Measurements from ENCODE around the gene DOK6. TPM values are rescaled to one million over a fixed set of nuclear protein-coding genes. Genes with fewer than 3 reads are reported as not detected.
"Not testable (repeated sequence)": the region's sequence is repeated elsewhere in the genome, so short reads cannot be mapped to it uniquely, and the experiment has no call there.

DOK6 gene
- total RNA-seq, 1 experiment from 2014 or later: not detected

- no peaks in the 10 kb centered on the region for H3K27me3 ChIP-seq (replicated peaks)
- H3K36me3 ChIP-seq: no peaks in the 10 kb centered on the region
These were observed 458.2 kb downstream of the DOK6 start for GRCh38 chr18:69858897-69859296.

DNA sequence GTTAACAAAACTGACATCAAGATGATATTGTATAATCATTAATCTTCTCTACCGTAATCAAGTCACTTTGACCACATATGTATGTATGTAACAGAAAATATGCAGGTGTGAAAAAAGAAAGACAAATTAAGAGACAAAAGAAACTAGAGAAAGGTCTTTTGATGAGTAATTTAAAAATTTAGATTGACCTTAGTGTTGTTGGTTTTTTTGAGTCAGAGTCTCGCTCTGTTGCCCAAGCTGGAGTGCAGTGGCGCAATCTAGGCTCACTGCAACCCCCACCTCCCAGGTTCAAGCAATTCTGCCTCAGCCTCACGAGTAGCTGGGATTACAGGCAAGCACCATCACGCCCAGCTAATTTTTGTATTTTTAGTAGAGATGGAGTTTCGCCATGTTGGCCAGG is 464.1 kb downstream of the DOK6 start:
- DNase-seq (ENCODE audit: low read depth in 1 of 2, low spot score in 2 of 2); H3K27ac ChIP-seq; H3K9me3 ChIP-seq (replicated peaks); H3K36me3 ChIP-seq; H3K4me1 ChIP-seq (replicated peaks); H3K27me3 ChIP-seq (replicated peaks); H3K4me3 ChIP-seq: not testable (repeated sequence)

More at GRCh38 chr18:69858897-69859296, 458.2 kb downstream of the DOK6 start:
- Histone ChIP-seq H3K9me3 (replicated peaks) (no peaks in the 10 kb centered on the region), H3K4me3 (no peak overlapping the region), H3K4me1 (replicated peaks) (no peaks in the 10 kb centered on the region), H3K27ac (no peak overlapping the region)
- no peak for DNase-seq (ENCODE audit: low read depth in 1 of 2, low spot score in 2 of 2)

DNA sequence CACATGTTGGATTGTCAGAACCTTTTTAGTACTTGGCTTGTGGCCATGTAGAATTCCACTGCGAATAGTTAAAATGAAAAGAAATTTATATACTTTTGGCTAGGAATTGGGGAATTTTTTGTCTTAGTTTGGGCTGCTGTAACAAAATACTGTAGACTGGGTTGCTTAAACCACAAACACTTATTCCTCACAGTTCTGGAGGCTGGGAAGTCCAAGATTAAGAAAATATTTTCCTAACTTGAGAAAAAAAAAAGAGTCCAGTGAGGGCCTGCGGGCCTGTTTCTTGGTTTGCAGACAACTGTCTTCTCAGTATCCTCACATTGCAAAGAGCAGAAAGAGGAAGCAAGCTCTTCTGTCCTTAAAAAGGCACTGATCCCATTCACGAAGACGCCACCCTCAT is 465.1 kb downstream of the DOK6 start:
- H3K9me3 ChIP-seq (replicated peaks): no peaks in the 10 kb centered on the region

GRCh38 chr18:69866212-69866611 is 465.5 kb downstream of the DOK6 start:
- no peak overlapping the region for H3K27ac ChIP-seq
- no peak overlapping the region for H3K4me3 ChIP-seq
- H3K36me3 ChIP-seq: no peaks in the 10 kb centered on the region
- H3K9me3 ChIP-seq (replicated peaks): no peaks in the 10 kb centered on the region
- no peak for DNase-seq (ENCODE audit: low read depth in 1 of 2, low spot score in 2 of 2)
- no peaks in the 10 kb centered on the region for H3K27me3 ChIP-seq (replicated peaks)
- no peaks in the 10 kb centered on the region for H3K4me1 ChIP-seq (replicated peaks)

More for the DNA sequence above, 465.1 kb downstream of the DOK6 start:
- Histone ChIP-seq H3K27ac (no peak overlapping the region), H3K4me1 (replicated peaks) (no peaks in the 10 kb centered on the region), H3K4me3 (no peak overlapping the region), H3K27me3 (replicated peaks) (no peaks in the 10 kb centered on the region), H3K36me3 (no peaks in the 10 kb centered on the region)
- DNase-seq (ENCODE audit: low read depth in 1 of 2, low spot score in 2 of 2): no peak

DNA sequence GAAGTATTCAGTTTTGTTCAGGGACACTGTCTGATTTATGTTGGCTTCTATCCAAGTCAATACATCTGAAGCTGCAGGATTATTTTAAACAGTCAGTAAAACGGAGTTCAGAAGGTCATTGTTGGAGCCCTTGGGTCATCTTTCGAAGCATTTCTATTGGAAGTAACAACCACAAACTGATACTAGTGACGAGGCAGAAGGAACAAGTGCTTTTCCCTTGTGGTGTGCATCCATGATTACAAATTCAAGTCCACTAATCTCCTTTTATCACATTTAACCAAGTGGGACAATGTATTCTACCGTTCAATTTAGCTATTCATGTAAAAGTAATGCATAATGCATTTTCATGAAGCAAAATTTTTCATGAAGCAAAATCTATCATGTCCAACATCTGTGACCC is 470.0 kb downstream of the DOK6 start:
- Histone ChIP-seq H3K27ac (no peak overlapping the region), H3K9me3 (replicated peaks) (no peaks in the 10 kb centered on the region), H3K36me3 (no peaks in the 10 kb centered on the region), H3K27me3 (replicated peaks) (no peaks in the 10 kb centered on the region), H3K4me1 (replicated peaks) (no peaks in the 10 kb centered on the region), H3K4me3 (no peak overlapping the region)
- no peak for DNase-seq (ENCODE audit: low read depth in 1 of 2, low spot score in 2 of 2)

DNA sequence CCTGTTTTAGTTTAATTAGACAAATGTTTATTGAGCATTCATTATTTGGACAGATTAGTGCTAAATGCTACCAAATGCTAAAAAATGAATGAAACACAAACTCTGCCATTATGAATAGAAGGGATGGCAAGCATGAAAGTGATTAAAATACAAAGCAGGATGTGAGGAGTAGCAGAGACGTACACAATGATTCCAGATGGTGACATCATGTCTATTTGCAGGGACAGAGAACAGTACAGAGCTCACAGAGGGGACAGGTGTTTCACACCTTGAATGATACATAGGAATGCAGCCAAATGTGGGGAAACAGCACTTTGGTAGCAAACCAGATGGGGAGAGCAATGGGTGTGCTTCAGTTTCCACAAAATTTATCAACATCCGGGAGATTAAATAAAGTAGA is 470.7 kb downstream of the DOK6 start:
- no peak overlapping the region for H3K27ac ChIP-seq
- no peak overlapping the region for H3K4me3 ChIP-seq
- no peaks in the 10 kb centered on the region for H3K36me3 ChIP-seq
- H3K4me1 ChIP-seq (replicated peaks): no peaks in the 10 kb centered on the region
- no peak for DNase-seq (ENCODE audit: low read depth in 1 of 2, low spot score in 2 of 2)
- H3K27me3 ChIP-seq (replicated peaks): no peaks in the 10 kb centered on the region
- no peaks in the 10 kb centered on the region for H3K9me3 ChIP-seq (replicated peaks)

DNA sequence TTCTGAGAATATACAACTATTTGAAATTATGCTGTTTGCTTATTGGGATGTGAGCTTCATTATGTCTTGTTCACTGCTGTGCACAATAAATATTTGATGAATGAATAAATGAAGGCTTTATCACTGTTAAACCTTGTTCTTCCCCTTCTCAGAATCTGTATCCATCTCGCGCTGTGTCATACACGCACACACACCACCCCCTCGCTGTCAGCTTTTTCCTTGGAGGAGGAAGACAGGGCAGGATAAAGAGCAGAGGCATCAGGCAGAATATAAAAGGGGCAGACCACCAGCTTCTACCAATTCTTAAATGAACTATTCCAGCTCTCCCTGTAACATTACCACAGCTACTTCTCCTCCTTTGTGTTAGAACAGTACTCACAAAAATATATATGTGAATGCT is 472.0 kb downstream of the DOK6 start:
- DNase-seq (ENCODE audit: low read depth in 1 of 2, low spot score in 2 of 2): no peak
- Histone ChIP-seq H3K27ac (no peak overlapping the region), H3K4me1 (replicated peaks) (no peaks in the 10 kb centered on the region), H3K9me3 (replicated peaks) (no peaks in the 10 kb centered on the region), H3K4me3 (no peak overlapping the region), H3K27me3 (replicated peaks) (no peaks in the 10 kb centered on the region), H3K36me3 (no peaks in the 10 kb centered on the region)

GRCh38 chr18:69874058-69874457 is 473.4 kb downstream of the DOK6 start:
- no peaks in the 10 kb centered on the region for H3K36me3 ChIP-seq
- DNase-seq (ENCODE audit: low read depth in 1 of 2, low spot score in 2 of 2): no peak
- H3K4me3 ChIP-seq: no peak overlapping the region
- no peaks in the 10 kb centered on the region for H3K4me1 ChIP-seq (replicated peaks)
- H3K27me3 ChIP-seq (replicated peaks): no peaks in the 10 kb centered on the region
- no peak overlapping the region for H3K27ac ChIP-seq
- H3K9me3 ChIP-seq (replicated peaks): no peaks in the 10 kb centered on the region

DNA sequence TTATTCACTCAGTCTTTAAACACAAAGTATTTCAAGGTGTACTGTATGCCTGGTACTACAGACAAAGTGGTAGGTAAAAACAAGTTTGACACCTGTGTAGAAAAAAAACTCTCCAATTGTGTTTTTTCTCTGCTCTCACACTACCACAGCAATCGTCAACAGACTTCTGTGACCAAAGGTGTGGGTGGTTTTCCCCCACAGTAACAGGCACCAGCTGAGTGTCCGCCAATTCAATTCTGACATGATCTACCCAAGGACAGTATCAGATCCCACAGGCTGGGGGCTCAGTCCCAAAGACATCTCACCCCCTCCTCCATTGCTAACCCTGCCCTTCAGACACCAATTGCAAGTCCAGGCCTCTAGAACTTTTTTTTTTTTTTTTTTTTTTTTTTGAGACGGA is 475.8 kb downstream of the DOK6 start:
- no peak overlapping the region for H3K4me3 ChIP-seq
- no peaks in the 10 kb centered on the region for H3K9me3 ChIP-seq (replicated peaks)
- no peaks in the 10 kb centered on the region for H3K36me3 ChIP-seq
- H3K27me3 ChIP-seq (replicated peaks): no peaks in the 10 kb centered on the region
- H3K27ac ChIP-seq: no peak overlapping the region
- no peak for DNase-seq (ENCODE audit: low read depth in 1 of 2, low spot score in 2 of 2)
- no peaks in the 10 kb centered on the region for H3K4me1 ChIP-seq (replicated peaks)

DNA sequence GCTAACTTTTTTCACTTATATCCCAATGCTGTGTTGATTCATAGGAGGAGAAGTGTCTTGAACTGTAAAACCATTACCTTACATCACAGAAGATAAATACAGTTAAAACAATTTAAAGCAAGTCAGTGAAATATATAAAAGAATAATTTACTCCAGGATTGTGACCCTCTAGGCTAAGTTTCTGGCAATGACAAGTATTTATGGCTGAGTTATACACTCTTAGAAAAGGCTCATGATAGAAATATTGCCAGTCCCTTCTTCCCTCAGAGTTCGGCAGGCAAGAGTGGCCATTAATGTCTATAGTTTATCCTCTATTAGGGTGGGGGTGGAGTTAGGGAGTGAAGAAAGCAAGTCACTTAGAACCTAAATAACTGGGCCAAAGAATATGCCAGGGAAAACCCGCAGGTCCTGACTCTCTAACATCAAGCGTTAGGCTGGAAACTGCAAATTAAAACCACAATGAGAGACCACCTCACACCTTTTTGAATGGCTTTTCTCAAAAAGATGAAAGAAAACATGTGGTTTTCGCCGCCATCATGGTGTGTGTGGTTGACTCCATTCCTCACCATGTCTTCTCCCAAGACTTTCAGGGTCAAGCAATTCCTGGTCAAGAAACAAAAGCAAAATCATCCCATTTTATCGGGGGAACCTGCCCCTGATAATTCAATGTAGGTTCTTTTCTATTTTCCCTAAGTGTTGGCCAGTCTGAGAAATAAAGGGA is 477.7 kb downstream of the DOK6 start:
- no peaks in the 10 kb centered on the region for H3K36me3 ChIP-seq
- no peaks in the 10 kb centered on the region for H3K9me3 ChIP-seq (replicated peaks)

GRCh38 chr18:69879051-69879450 is 478.4 kb downstream of the DOK6 start:
- H3K27me3 ChIP-seq (replicated peaks); H3K4me3 ChIP-seq; DNase-seq (ENCODE audit: low read depth in 1 of 2, low spot score in 2 of 2); H3K27ac ChIP-seq; H3K36me3 ChIP-seq; H3K4me1 ChIP-seq (replicated peaks); H3K9me3 ChIP-seq (replicated peaks): not testable (repeated sequence)

More for the DNA sequence above, 477.7 kb downstream of the DOK6 start:
- H3K4me3 ChIP-seq: no peak overlapping the region
- no peaks in the 10 kb centered on the region for H3K27me3 ChIP-seq (replicated peaks)
- no peaks in the 10 kb centered on the region for H3K4me1 ChIP-seq (replicated peaks)
- H3K27ac ChIP-seq: no peak overlapping the region
- DNase-seq (ENCODE audit: low read depth in 1 of 2, low spot score in 2 of 2): no peak

DNA sequence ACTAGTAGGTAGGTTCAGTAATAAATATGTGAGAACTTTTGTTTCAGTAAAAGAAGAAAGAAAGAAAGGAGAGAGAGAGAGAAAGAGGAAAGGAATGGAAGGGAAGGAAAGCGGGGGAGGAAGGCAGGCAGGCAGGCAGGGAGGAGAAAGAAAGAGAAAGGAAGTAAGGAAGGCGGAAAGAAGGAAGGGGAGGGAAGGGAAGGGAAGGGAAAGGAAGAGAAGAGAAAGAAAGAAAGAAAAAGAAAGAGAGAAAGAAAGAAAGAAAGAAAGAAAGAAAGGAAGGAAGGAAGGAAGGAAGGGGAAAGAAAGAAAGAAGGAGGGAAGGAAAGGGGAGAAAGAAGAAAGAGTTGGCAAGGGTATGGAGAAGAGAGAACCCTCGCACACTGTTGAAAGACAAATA is 479.4 kb downstream of the DOK6 start:
- no peak for DNase-seq (ENCODE audit: low read depth in 1 of 2, low spot score in 2 of 2)

DNA sequence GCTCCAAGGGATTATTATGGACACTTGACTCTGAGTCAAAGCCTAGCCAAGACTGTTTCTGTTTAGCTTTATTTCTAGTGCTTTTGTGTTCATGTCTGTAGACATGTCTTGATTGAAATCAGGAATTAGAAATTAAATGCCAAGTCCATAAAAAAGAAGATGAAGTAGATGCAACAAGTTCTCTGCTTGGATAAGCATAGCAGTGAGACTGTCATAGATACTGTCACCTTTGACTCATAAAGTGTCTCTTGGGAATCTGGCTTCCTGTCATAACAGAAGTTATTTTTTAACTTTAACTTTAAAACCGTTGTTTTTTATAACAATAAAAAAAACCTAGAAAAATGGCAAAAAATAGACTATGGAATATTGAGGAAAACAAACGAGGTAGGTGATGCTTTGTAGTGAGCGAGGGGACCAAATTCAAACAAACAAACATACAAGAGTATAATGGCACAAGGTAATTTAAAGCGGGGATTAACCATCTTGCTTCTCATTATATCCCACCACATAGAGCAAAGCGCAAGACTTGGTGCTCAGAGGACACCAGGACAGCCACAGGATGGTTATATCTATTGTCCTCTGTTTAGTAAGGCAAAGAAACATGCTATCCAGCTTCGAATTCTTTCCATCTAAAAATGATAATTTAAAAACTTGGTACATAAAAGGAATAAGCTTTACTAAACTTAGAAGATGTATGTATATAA is 482.4 kb downstream of the DOK6 start:
- no peak for DNase-seq (ENCODE audit: low read depth in 1 of 2, low spot score in 2 of 2)
- H3K4me3 ChIP-seq: no peak overlapping the region
- no peak overlapping the region for H3K27ac ChIP-seq
- H3K4me1 ChIP-seq (replicated peaks): no peaks in the 10 kb centered on the region
- H3K9me3 ChIP-seq (replicated peaks): no peaks in the 10 kb centered on the region
- no peaks in the 10 kb centered on the region for H3K27me3 ChIP-seq (replicated peaks)
- no peaks in the 10 kb centered on the region for H3K36me3 ChIP-seq

More for the DNA sequence above, 479.4 kb downstream of the DOK6 start:
- Histone ChIP-seq H3K9me3 (replicated peaks) (no peaks in the 10 kb centered on the region), H3K36me3 (no peaks in the 10 kb centered on the region), H3K4me3 (no peak overlapping the region), H3K27ac (no peak overlapping the region), H3K4me1 (replicated peaks) (no peaks in the 10 kb centered on the region), H3K27me3 (replicated peaks) (no peaks in the 10 kb centered on the region)

DNA sequence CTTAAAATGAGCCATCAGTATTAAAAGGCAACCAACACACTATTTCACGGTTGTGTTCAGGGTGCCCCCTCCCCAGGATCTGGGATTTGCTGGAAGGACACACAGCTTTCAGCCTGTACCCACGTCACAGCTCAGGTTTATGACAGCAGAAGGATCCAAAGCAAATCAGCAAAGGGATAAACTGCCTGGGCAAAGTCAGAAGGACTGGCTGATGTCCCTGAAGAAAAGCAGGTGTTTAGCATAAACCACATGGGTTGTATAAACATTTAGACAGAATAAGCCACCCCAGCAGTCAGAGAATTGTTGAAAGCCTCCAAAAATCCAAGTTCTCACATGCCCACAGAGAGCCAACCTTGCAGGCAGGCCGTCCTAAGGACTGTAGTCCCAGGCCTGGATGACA is 483.1 kb downstream of the DOK6 start:
- no peaks in the 10 kb centered on the region for H3K9me3 ChIP-seq (replicated peaks)
- H3K36me3 ChIP-seq: no peaks in the 10 kb centered on the region
- no peak overlapping the region for H3K27ac ChIP-seq
- no peak overlapping the region for H3K4me3 ChIP-seq
- no peaks in the 10 kb centered on the region for H3K27me3 ChIP-seq (replicated peaks)
- no peak for DNase-seq (ENCODE audit: low read depth in 1 of 2, low spot score in 2 of 2)
- no peaks in the 10 kb centered on the region for H3K4me1 ChIP-seq (replicated peaks)

Measured in SJSA1 (cell line).